ENCODE data around the gene COL19A1.
"Not testable (repeated sequence)": the region's sequence is repeated elsewhere in the genome, so short reads cannot be mapped to it uniquely, and the experiment has no call there.

The COL19A1 gene

DNA sequence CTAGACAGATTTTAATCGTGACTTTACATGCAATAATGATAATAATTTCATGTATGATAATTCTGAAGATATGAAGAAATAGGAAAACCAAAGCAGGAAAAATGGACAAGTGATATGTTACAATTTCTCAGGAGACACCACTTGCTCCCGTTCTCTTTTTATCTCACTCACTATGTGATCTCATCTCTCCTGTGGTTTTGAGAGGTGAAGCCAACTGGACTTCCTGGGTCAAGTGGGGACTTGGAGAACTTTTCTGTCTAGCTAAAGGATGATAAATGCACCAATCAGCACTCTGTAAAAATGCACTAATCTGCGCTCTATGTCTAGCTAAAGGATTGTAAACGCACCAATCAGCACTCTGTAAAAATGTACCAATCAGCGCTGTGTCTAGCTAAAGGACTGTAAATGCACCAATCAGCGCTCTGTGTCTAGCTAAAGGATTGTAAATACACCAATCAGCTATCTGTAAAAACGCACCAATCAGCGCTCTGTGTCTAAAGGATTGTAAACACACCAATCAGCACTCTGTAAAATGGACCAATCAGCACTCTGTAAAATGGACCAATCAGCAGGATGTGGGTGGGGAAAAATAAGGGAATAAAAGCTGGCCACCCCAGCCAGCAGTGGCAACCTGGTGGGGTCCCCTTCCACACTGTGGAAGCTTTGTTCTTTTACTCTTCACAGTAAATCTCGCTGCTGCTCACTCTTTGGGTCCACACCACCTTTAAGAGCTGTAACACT is 23.0 kb downstream of the COL19A1 start:
- DNase-seq; in situ Hi-C loops (cut with HindIII; ENCODE audit: low pct_ligation_motif_present, low pct_unique_long_range_greater_than_20kb, low sequenced_read_pairs): not testable (repeated sequence)

DNA sequence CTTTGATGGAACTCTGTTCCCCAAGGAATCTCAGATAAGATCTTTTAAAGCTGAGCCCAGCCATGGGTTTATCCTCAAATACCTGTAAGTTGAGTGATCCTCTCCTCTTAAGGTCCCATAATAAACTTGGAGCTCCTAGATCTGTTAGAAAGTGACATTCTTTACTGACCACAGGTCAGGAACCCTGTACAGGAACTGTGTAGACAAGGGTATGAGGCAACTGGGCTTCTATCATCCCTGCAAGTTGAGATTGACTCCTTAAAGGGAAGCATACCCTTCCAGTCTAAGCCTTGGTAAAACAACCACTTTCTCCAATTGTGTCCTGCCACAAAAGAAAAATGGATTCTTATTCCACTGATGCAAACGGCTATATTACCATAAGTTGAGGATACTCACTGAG is 26.2 kb downstream of the COL19A1 start:
- in situ Hi-C loops (cut with HindIII; ENCODE audit: low pct_ligation_motif_present, low pct_unique_long_range_greater_than_20kb, low sequenced_read_pairs); DNase-seq: not testable (repeated sequence)

- in situ Hi-C loops (cut with HindIII; ENCODE audit: low pct_ligation_motif_present, low pct_unique_long_range_greater_than_20kb, low sequenced_read_pairs); DNase-seq: not testable (repeated sequence)
Observed at GRCh38 chr6:69893266-69893665, 26.9 kb downstream of the COL19A1 start.

GRCh38 chr6:69894578-69895347 is 28.4 kb downstream of the COL19A1 start:
- DNase-seq, result no peak
- in situ Hi-C loops (cut with HindIII; ENCODE audit: low pct_ligation_motif_present, low pct_unique_long_range_greater_than_20kb, low sequenced_read_pairs), result no loop called here

DNA sequence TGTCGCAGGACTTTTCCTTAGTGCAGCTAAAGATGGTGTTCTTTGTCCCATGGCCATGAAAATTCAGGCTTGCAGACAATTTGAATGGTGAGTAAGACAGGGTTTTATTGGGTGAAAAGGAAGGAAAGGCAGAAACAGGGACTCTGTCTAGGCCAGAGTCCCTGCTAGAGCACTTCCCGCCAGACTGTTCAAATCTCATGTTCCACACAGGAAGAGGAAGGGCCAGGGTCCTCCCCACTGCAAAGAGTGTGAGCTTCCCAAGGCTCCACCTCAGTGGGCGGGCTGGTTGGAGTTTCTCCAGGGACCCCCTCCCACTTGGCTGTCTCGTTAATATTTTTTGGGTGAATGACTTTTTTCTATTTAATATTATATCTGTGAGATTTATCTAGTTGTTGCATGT is 29.0 kb downstream of the COL19A1 start:
- in situ Hi-C loops (cut with HindIII; ENCODE audit: low pct_ligation_motif_present, low pct_unique_long_range_greater_than_20kb, low sequenced_read_pairs), result no loop called here
- no peak for DNase-seq

- DNase-seq, result no peak
- in situ Hi-C loops (cut with HindIII; ENCODE audit: low pct_ligation_motif_present, low pct_unique_long_range_greater_than_20kb, low sequenced_read_pairs), result no loop called here
Observed at GRCh38 chr6:69900869-69901268, 34.5 kb downstream of the COL19A1 start.

DNA sequence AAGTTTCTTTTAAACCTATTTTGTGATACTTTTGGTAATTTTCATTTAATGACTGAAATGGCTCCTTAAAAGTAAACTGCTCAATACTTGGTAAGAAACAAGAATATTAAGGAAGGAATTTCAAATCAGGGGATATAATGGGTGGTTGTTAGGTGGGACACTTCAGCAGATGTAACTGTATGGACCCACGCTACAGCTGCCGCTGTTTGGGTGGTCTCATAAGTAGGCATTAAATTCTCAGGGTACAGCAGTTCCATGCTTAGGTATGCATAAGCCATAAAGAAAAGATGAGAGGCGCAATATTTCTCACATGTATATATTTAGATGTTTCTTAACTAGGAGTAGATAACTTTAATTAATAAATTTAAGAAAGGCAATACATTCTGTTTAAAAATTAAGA is 35.0 kb downstream of the COL19A1 start:
- in situ Hi-C loops (cut with HindIII; ENCODE audit: low pct_ligation_motif_present, low pct_unique_long_range_greater_than_20kb, low sequenced_read_pairs), result no loop called here
- no peak for DNase-seq

- no peak for DNase-seq
- in situ Hi-C loops (cut with HindIII; ENCODE audit: low pct_ligation_motif_present, low pct_unique_long_range_greater_than_20kb, low sequenced_read_pairs), result no loop called here
Observed at GRCh38 chr6:69907981-69908498, 41.7 kb downstream of the COL19A1 start.

GRCh38 chr6:69913361-69913760 is 47.0 kb downstream of the COL19A1 start:
- in situ Hi-C loops (cut with HindIII; ENCODE audit: low pct_ligation_motif_present, low pct_unique_long_range_greater_than_20kb, low sequenced_read_pairs), result no loop called here
- no peak for DNase-seq

- in situ Hi-C loops (cut with HindIII; ENCODE audit: low pct_ligation_motif_present, low pct_unique_long_range_greater_than_20kb, low sequenced_read_pairs), result no loop called here
- no peak for DNase-seq
Observed at GRCh38 chr6:69914015-69914485, 47.7 kb downstream of the COL19A1 start.

GRCh38 chr6:69915346-69915745 is 49.0 kb downstream of the COL19A1 start:
- no peak for DNase-seq
- in situ Hi-C loops (cut with HindIII; ENCODE audit: low pct_ligation_motif_present, low pct_unique_long_range_greater_than_20kb, low sequenced_read_pairs), result no loop called here

GRCh38 chr6:69917834-69918233 is 51.5 kb downstream of the COL19A1 start:
- in situ Hi-C loops (cut with HindIII; ENCODE audit: low pct_ligation_motif_present, low pct_unique_long_range_greater_than_20kb, low sequenced_read_pairs), result no loop called here
- DNase-seq, result peak; percentile 2

DNA sequence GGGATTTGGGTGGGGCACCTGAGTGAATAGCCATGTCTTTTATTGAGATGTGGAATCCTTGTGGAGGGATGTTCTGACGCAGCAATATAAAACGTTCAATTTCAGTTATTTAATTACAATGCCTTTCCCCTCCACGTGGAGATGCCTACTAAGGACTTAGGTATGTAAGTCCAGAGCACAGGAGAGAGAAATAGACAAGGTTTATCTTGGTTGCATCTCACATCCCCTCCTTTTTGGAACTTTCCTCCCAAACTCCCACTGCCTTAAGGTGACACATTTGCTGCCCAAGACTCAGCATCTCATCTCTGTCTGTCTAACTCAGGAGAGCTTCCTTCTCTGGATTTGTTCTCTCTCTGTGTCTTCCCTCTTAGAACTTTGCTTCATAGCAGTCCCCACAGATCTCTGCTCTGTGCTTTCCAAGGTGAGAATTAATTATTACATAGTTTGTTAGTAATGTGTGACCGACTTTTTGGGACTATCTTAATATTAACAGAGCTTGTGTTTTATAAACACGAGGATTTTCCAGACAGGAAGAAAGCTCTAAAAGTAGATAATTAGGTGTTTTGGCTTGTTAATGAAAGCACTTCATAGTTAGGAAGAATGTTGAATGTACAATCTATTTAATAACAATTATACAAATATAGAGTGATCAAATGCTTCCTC is 52.6 kb downstream of the COL19A1 start:
- in situ Hi-C loops (cut with HindIII; ENCODE audit: low pct_ligation_motif_present, low pct_unique_long_range_greater_than_20kb, low sequenced_read_pairs), result no loop called here
- no peak for DNase-seq

DNA sequence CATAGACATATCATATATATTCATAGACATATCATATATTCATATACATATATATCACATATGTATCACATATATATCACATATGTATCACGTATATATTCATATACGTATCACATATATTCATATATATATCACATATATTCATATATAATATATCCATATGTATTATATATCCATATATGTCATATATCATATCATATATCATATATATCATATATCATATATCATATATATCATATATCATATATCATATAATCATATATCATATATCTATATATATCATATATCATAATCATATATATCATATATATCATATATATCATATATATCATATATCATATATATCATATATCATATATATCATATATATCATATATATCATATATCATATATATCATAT is 54.7 kb downstream of the COL19A1 start:
- in situ Hi-C loops (cut with HindIII; ENCODE audit: low pct_ligation_motif_present, low pct_unique_long_range_greater_than_20kb, low sequenced_read_pairs); DNase-seq: not testable (repeated sequence)

DNA sequence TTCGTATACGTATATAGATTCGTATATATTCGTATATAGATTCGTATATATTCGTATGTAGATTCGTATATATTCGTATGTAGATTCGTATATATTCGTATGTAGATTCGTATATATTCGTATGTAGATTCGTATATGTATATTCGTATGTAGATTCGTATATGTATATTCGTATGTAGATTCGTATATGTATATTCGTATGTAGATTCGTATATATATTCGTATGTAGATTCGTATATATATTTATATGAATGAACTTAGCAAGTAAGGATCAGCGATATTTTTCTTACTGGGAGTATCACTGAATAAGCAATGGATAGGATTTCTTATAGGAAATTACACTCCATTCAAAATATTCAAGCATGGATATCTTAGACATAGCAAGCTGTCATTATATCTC is 55.3 kb downstream of the COL19A1 start:
- in situ Hi-C loops (cut with HindIII; ENCODE audit: low pct_ligation_motif_present, low pct_unique_long_range_greater_than_20kb, low sequenced_read_pairs); DNase-seq: not testable (repeated sequence)

DNA sequence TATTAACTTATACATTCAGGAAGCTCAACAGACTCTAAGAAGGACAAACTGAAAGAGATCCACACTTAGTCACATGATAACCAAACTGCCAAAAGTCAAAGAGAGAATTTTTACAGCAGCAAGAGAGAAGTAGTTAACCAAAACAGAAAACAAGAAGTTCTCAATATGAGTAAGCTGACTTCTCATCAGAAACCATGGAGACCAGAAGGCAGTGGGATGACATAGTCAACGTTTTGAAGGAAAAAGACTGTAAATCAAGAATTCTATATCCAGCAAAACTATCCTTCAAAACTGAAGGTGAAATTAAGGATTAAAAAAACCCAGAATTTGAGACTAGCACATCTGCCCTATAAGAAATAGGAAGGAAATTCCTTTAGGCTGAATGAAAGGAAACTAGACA is 60.4 kb downstream of the COL19A1 start:
- no peak for DNase-seq
- in situ Hi-C loops (cut with HindIII; ENCODE audit: low pct_ligation_motif_present, low pct_unique_long_range_greater_than_20kb, low sequenced_read_pairs), result no loop called here

DNA sequence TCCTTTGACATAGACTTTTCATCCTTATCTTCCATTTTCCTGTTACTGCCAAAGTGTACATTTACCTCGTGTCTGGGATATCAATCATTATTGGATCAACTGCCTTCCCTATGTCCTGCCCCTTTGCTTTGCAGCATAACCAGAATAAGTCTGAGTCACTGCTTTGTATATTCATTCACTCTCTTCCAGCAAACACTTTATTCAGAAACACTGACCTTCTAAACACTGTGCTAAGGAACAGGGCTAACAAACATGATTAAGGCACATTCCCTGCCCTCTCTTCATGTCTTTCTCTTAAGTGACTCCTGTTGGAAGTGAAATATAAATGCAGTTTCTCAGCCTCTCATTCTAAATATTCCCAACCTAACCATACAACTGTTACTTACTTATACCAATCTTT is 66.9 kb downstream of the COL19A1 start:
- DNase-seq, result no peak
- in situ Hi-C loops (cut with HindIII; ENCODE audit: low pct_ligation_motif_present, low pct_unique_long_range_greater_than_20kb, low sequenced_read_pairs), result no loop called here

- in situ Hi-C loops (cut with HindIII; ENCODE audit: low pct_ligation_motif_present, low pct_unique_long_range_greater_than_20kb, low sequenced_read_pairs), result no loop called here
- no peak for DNase-seq
Observed at GRCh38 chr6:69935079-69935478, 68.7 kb downstream of the COL19A1 start.

DNA sequence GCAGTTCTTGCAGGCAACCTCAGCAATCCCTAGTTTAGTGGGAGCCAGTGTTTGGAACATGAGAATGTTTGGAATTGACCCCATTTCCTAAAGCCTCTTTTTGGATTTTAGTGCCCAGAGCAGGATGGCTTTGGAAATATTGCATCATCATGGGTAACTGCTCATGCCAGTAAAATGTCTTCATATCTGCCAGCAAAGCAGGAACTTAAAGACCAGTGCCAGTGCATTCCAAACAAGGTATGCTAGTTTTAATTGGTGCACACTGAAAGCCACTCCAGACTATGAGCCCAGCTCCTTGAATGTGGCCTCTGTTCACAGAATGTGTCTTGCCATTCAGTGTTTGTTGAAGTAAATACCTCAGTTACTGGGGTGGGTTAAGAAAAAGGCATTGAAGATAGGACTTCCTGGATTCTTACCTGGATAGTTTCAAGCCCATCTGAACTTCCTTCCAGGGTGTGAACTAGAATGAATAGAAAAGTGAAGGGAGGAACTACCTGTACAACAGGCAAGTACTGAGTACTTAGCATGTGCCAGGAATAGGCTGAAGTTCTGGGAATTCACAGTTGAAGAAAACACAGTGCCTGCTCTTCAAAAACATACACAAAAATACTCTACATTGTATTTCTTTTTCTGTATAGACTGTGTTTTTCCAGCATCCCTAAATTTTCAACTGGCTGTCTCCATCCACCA is 70.5 kb downstream of the COL19A1 start:
- in situ Hi-C loops (cut with HindIII; ENCODE audit: low pct_ligation_motif_present, low pct_unique_long_range_greater_than_20kb, low sequenced_read_pairs), result no loop called here
- no peak for DNase-seq

Data from ACHN (cell line).